Measurements from ENCODE around the gene CUBN.

GRCh38 chr10:16894821-16895220 lies 234.8 kb downstream of the CUBN start:
- TF ChIP-seq POLR2A (IDR thresholded peaks at IDR 0.05; ENCODE audit: extremely low read depth, insufficient read length) = no peak
- TF ChIP-seq CTCF (IDR thresholded peaks at IDR 0.05; ENCODE audit: low read depth, low read length) = no peak
- no peak for TF ChIP-seq MAX (IDR thresholded peaks at IDR 0.05; ENCODE audit: low read depth, low read length)
- no peak for TF ChIP-seq MYC (IDR thresholded peaks at IDR 0.05; ENCODE audit: low read depth, low read length)
